Endometrium (tissue), 2 donors: ENCODE measurements around the gene PDCD1LG2.
"Not testable (repeated sequence)": the region's sequence is repeated elsewhere in the genome, so short reads cannot be mapped to it uniquely, and the experiment has no call there.

Experiments used
- FAIRE-seq: peaks from 2 replicates; lab custom pipeline; 2012; peaks lifted over from hg19 to GRCh38; lab: Jason Lieb, UNC
- donor health status: control.
- donor health status: control.

PDCD1LG2 gene

GRCh38 chr9:5510360-5510931 is at the start of gene PDCD1LG2:
PDCD1LG2 (plus strand) TSS chr9:5510531; CDS start chr9:5522547, 12,016 bp downstream.
- no peak for FAIRE-seq

GRCh38 chr9:5464831-5465330 is 45.5 kb upstream of the PDCD1LG2 start:
- not testable (repeated sequence) for FAIRE-seq

- no peak for FAIRE-seq
These were observed 44.3 kb upstream of the PDCD1LG2 start for GRCh38 chr9:5466005-5466404.

GRCh38 chr9:5466766-5467165 is 43.6 kb upstream of the PDCD1LG2 start:
- no peak for FAIRE-seq

GRCh38 chr9:5468850-5469249 is 41.5 kb upstream of the PDCD1LG2 start:
- no peak for FAIRE-seq

- FAIRE-seq = no peak
These were observed 40.2 kb upstream of the PDCD1LG2 start for GRCh38 chr9:5470122-5470521.

GRCh38 chr9:5470816-5471215 is 39.5 kb upstream of the PDCD1LG2 start:
- no peak for FAIRE-seq

GRCh38 chr9:5475611-5476010 is 34.7 kb upstream of the PDCD1LG2 start:
- not testable (repeated sequence) for FAIRE-seq

- no peak for FAIRE-seq
These were observed 32.1 kb upstream of the PDCD1LG2 start for GRCh38 chr9:5478206-5478605.

GRCh38 chr9:5479994-5480694 is 30.2 kb upstream of the PDCD1LG2 start:
- FAIRE-seq = no peak

GRCh38 chr9:5480919-5481318 is 29.4 kb upstream of the PDCD1LG2 start:
- FAIRE-seq = no peak

- FAIRE-seq = no peak
These were observed 28.9 kb upstream of the PDCD1LG2 start for GRCh38 chr9:5481322-5482040.

- FAIRE-seq = no peak
These were observed 28.1 kb upstream of the PDCD1LG2 start for GRCh38 chr9:5482194-5482593.

GRCh38 chr9:5483306-5483705 is 27.0 kb upstream of the PDCD1LG2 start:
- no peak for FAIRE-seq

- no peak for FAIRE-seq
These were observed 24.8 kb upstream of the PDCD1LG2 start for GRCh38 chr9:5485378-5486085.

- no peak for FAIRE-seq
These were observed 23.3 kb upstream of the PDCD1LG2 start for GRCh38 chr9:5486988-5487387.

- no peak for FAIRE-seq
These were observed 21.9 kb upstream of the PDCD1LG2 start for GRCh38 chr9:5488221-5489008.

- no peak for FAIRE-seq
These were observed 20.5 kb upstream of the PDCD1LG2 start for GRCh38 chr9:5489630-5490490.

- no peak for FAIRE-seq
These were observed 17.2 kb upstream of the PDCD1LG2 start for GRCh38 chr9:5492965-5493678.
